SK-N-SH treated with all-trans-retinoic acid at 6 μM for 48 hours (cell line): ENCODE results near the gene GRIA4.

ENCODE experiments used
- PPARA ChIP-seq: fragments of 250-450 bp; sonication (Bioruptor Pico); IDR thresholded peaks from 2 replicates; pipeline ENCODE4 v1.5.0; 2020; ENCODE audit warnings: mild to moderate bottlenecking, borderline replicate concordance
- SNAI2 ChIP-seq: fragments of 250-450 bp; sonication (Bioruptor Pico); IDR thresholded peaks from 2 replicates; pipeline ENCODE4 v1.5.0; 2020; ENCODE audit warnings: mild to moderate bottlenecking, moderate library complexity
- TCF4 ChIP-seq: fragments of 250-450 bp; sonication (Bioruptor Pico); IDR thresholded peaks from 2 replicates; pipeline ENCODE4 v1.8.0; 2021; ENCODE audit warnings: mild to moderate bottlenecking, moderate library complexity, borderline replicate concordance
- TSHZ2 ChIP-seq: fragments of 250-450 bp; sonication (Bioruptor Pico); IDR thresholded peaks from 2 replicates; pipeline ENCODE4 v1.5.0; 2020; ENCODE audit warnings: mild to moderate bottlenecking, moderate library complexity
- ZNF565 ChIP-seq: fragments of 450-650 bp; formaldehyde crosslinking; conservative IDR thresholded peaks from 2 replicates; pipeline ENCODE4 v1.5.0; 2020; ENCODE audit warnings: low read depth, mild to moderate bottlenecking, moderate library complexity
- ZNF70 ChIP-seq: fragments of 450-650 bp; formaldehyde crosslinking; IDR thresholded peaks from 2 replicates; pipeline ENCODE4 v1.5.0; 2020; ENCODE audit warnings: mild to moderate bottlenecking, moderate library complexity
- ZNF8 ChIP-seq: fragments of 450-650 bp; formaldehyde crosslinking; IDR thresholded peaks from 2 replicates; pipeline ENCODE4 v1.5.0; 2020; ENCODE audit warnings: mild to moderate bottlenecking, moderate library complexity

DNA sequence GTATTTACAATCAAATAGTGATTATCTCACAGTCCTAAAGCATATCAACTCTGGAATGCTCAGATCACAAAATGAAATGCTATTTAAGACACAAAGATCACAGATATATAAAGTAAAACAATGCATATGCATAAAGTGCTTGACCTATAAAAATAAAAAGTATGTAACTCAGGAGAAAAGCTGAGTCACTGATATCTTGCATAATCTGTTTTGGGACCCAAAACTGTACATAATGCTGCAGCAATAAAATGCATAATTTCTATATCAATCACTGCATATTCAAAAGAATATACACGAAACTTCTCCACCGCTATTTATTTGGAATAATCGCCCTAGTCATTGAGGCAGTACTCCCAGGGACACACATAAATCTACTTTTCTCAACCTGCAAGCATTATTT is 34.9 kb upstream of the GRIA4 start:
- no peak for TF ChIP-seq ZNF565
- TF ChIP-seq SNAI2 (CRISPR knock-in tag): no peak
- no peak for TF ChIP-seq TSHZ2
- TF ChIP-seq ZNF8 (CRISPR knock-in tag): no peak
- no peak for TF ChIP-seq PPARA (CRISPR knock-in tag)
- TF ChIP-seq ZNF70 (CRISPR knock-in tag): no peak
- no peak for TF ChIP-seq TCF4 (CRISPR knock-in tag)
